Gastrocnemius medialis (tissue), 4 donors: ENCODE data around the gene PSMB2. TPM values are rescaled to one million over a fixed set of nuclear protein-coding genes. Genes with fewer than 3 reads are reported as not detected.
"Not testable (repeated sequence)": the region's sequence is repeated elsewhere in the genome, so short reads cannot be mapped to it uniquely, and the experiment has no call there.

ENCODE experiments used
- ATAC-seq, 2 donors: fragments of 150-250 bp; one replicate each; pipeline ENCODE4 v1.9.1; 2016
- DNase-seq, 2 donors: peaks; one replicate each; pipeline ENCODE4 v3.0.0-alpha.2; 2019
- H3K27ac ChIP-seq, 4 donors: fragments of 200-600 bp; sonication (generic); 1 replicate in 1 of 4; 2 replicates in 3 of 4; pipeline ENCODE4 v1.5.1; 2016 to 2018; ENCODE audit warnings: mild to moderate bottlenecking in 2 of 4, moderate library complexity in 1 of 4
- H3K27me3 ChIP-seq, 3 donors: fragments of 200-600 bp; sonication (generic) in 2 of 3; 1 replicate in 1 of 3; 2 replicates in 2 of 3; pipeline versions ENCODE4 v1.5.1 to v1.6.0; 2016 to 2019; ENCODE audit warnings: mild to moderate bottlenecking in 1 of 3, moderate library complexity in 1 of 3
- H3K36me3 ChIP-seq, 2 donors: fragments of 200-600 bp; sonication (generic) in 1 of 2; one replicate each; pipeline ENCODE4 v1.5.1; 2017 to 2018
- H3K4me1 ChIP-seq, 2 donors: fragments of 200-600 bp; sonication (generic) in 1 of 2; one replicate each; pipeline ENCODE4 v1.5.1; 2016 to 2017; ENCODE audit warnings: mild to moderate bottlenecking in 2 of 2
- H3K4me3 ChIP-seq, 4 donors: fragments of 200-600 bp; sonication (generic) in 3 of 4; 1 replicate in 1 of 4; 2 replicates in 3 of 4; pipeline ENCODE4 v1.5.1; 2016 to 2019; ENCODE audit warnings: mild to moderate bottlenecking in 2 of 4
- H3K9me3 ChIP-seq, 3 donors: fragments of 200-600 bp; sonication (generic) in 2 of 3; 1 replicate in 1 of 3; 2 replicates in 2 of 3; pipeline ENCODE4 v1.5.1; 2016 to 2019
- CTCF ChIP-seq, 5 experiments: fragments of 450-650 bp in 3 of 5; fragments of 200-600 bp in 2 of 5; sonication (generic) in 2 of 5; IDR thresholded peaks in 4 of 5; conservative IDR thresholded peaks in 1 of 5; 1 replicate in 4 of 5; 2 replicates in 1 of 5; pipeline ENCODE4 v1.5.1; 2016 to 2019; ENCODE audit warnings: antibody characterized with exemption in 5 of 5, mild to moderate bottlenecking in 3 of 5, moderate library complexity in 3 of 5
- POLR2A ChIP-seq, 2 donors: fragments of 450-650 bp; IDR thresholded peaks; one replicate each; pipeline ENCODE4 v1.6.1; 2017; ENCODE audit warnings: antibody characterized with exemption in 2 of 2, mild to moderate bottlenecking in 2 of 2, moderate library complexity in 2 of 2
- in situ Hi-C, 4 donors: fragments of 200-750 bp; cut with MboI; loops; one replicate each; pipeline versions ENCODE4 v1.15.0 to v1.8.0; 2017; ENCODE audit warnings: low sequenced_read_pairs in 4 of 4
- intact Hi-C: fragments of 100-400 bp; cut with DNase I; formaldehyde crosslinking; loops from one replicate; pipeline ENCODE4 v1.15.1; 2023; ENCODE audit warnings: low total_unique reads
- total RNA-seq, 4 donors: library from RNA; depleted of rRNA; stranded (reverse); fragments of >200 nt; gene quantifications; one replicate each; pipeline versions ENCODE4 v1.1.0 to v1.2.3, GENCODE V29; 2016

Gene PSMB2
- total RNA-seq, 4 donors from 2014 or later: 65.2 to 119 (median 89.9) TPM

DNA sequence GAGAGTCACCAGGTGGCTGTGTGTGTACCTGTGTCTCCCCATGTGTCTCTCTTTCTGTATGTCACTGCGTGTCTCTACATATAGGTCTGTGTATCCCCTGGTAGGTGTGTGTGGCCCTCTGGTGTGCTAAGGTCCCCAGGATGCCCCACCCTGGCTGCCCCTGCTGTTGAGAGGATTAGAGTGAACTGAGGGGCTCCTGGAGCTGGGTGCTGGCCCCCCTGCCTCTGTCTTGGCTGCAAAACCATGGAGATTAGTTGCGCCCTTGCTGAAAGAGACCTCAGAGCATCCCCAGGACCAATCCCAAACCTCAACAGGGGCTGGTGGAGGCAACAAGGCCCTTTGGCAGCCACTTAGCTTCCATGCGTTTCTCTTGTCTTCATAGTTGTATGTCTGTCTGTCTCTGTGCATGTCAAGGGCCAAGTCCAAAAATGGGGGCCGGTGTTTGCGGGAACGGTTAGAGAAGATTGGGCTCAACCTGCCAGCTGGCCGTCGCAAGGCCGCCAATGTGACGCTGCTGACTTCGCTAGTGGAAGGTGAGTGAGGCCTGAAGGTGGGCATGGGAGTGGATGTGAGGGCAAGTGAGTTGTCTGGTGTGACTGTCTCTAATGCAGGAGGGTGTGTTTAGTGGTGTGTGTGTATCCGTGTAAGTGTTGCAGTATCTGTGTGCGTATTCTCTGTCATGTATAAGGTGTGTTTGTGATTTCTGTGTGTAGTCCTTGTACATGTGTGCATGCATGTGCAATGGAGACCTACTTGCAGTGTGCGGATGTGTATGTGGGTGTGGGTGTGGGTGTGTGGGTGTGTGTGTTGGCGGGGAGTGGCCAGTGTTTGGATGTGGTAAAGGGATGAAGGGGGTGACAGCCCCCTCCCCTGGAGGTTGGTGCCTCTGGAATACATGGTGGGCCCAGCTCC lies 51.6 kb downstream of the PSMB2 start:
- H3K4me3 ChIP-seq: no peak overlapping the region
- in situ Hi-C loops (no loop called here), intact Hi-C loops (no loop called here)
- DNase-seq (no peak), ATAC-seq (no peak)
- no peak for TF ChIP-seq CTCF (IDR thresholded peaks at IDR 0.05 in 4 of 5, conservative IDR thresholded peaks at IDR 0.05 in 1 of 5)
- no peak for TF ChIP-seq POLR2A (IDR thresholded peaks at IDR 0.05)
- H3K4me1 ChIP-seq: no peaks in the 10 kb centered on the region
- H3K9me3 ChIP-seq: no peaks in the 10 kb centered on the region
- no peaks in the 10 kb centered on the region for H3K36me3 ChIP-seq
- H3K27me3 ChIP-seq: no peaks in the 10 kb centered on the region
- H3K27ac ChIP-seq: no peak overlapping the region

- no peak overlapping the region for H3K4me3 ChIP-seq
- in situ Hi-C loops: no loop called here
- no peaks in the 10 kb centered on the region for H3K27me3 ChIP-seq
- DNase-seq (no peak), ATAC-seq (no peak)
- TF ChIP-seq POLR2A (IDR thresholded peaks at IDR 0.05) (no peak), CTCF (IDR thresholded peaks at IDR 0.05 in 4 of 5, conservative IDR thresholded peaks at IDR 0.05 in 1 of 5) (no peak)
- no peaks in the 10 kb centered on the region for H3K36me3 ChIP-seq
- H3K9me3 ChIP-seq: no peaks in the 10 kb centered on the region
- intact Hi-C loops: no loop called here
- no peak overlapping the region for H3K27ac ChIP-seq
- no peaks in the 10 kb centered on the region for H3K4me1 ChIP-seq
Measured at GRCh38 chr1:35588197-35588910, 53.0 kb downstream of the PSMB2 start.

DNA sequence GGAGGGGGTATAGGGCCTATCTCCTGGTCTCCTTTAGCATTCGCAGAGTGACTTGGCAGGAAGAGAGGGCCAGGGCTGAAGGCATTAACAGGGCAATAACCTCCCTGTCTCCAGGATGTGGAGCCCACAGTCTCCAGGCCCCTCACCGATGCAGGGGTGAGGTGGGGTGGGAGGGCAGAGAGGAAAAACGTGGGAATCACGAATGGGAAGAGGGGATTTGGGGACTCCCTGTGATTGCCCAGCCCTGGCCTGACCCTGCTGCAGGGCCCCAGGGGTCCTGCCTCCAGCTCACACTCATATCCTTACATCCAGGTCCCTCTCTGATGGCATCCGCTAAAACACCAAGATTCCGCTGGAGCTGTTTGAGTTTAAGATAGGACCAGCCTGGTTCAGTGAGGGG lies 53.6 kb downstream of the PSMB2 start:
- Histone ChIP-seq H3K4me3 (no peak overlapping the region), H3K27me3 (no peaks in the 10 kb centered on the region), H3K36me3 (no peaks in the 10 kb centered on the region), H3K27ac (no peak overlapping the region), H3K9me3 (no peaks in the 10 kb centered on the region), H3K4me1 (no peaks in the 10 kb centered on the region)
- intact Hi-C loops (no loop called here), in situ Hi-C loops (no loop called here)
- no peak for ATAC-seq
- TF ChIP-seq POLR2A (IDR thresholded peaks at IDR 0.05) (no peak), CTCF (IDR thresholded peaks at IDR 0.05 in 4 of 5, conservative IDR thresholded peaks at IDR 0.05 in 1 of 5) (no peak)
- DNase-seq: no peak

GRCh38 chr1:35586808-35587207 lies 54.5 kb downstream of the PSMB2 start:
- Histone ChIP-seq H3K4me1 (no peaks in the 10 kb centered on the region), H3K27ac (no peak overlapping the region), H3K4me3 (no peak overlapping the region), H3K36me3 (no peaks in the 10 kb centered on the region), H3K27me3 (no peaks in the 10 kb centered on the region), H3K9me3 (no peaks in the 10 kb centered on the region)
- DNase-seq: no peak
- no peak for TF ChIP-seq CTCF (IDR thresholded peaks at IDR 0.05 in 4 of 5, conservative IDR thresholded peaks at IDR 0.05 in 1 of 5)
- TF ChIP-seq POLR2A (IDR thresholded peaks at IDR 0.05): no peak
- in situ Hi-C loops: no loop called here
- no peak for ATAC-seq
- intact Hi-C loops: no loop called here

DNA sequence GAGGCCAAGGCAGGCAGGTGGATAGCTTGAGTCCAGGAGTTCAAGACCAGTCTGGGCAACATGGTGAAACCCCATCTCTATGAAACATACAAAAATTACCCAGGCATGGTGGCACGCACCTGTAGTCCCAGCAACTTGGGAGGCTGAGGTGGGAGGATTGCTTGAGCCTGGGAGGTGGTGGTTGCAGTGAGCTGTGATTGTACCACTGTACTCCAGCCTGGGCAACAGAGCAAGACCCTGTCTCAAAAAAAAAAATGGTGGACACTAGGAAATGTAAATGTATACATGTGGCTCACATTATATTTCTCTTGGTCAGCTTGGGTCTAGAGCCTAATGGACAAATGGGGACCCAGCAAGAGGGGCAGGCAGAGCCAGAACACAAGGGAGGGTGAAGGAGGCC lies 55.5 kb downstream of the PSMB2 start:
- H3K4me3 ChIP-seq, ATAC-seq, H3K4me1 ChIP-seq, H3K27me3 ChIP-seq, H3K36me3 ChIP-seq, DNase-seq, H3K9me3 ChIP-seq, H3K27ac ChIP-seq, intact Hi-C loops, in situ Hi-C loops: not testable (repeated sequence)
